K562 (cell line): ENCODE data around the gene AMBRA1. TPM values are rescaled to one million over a fixed set of nuclear protein-coding genes. Genes with fewer than 3 reads are reported as not detected.
A peak's percentile ranks its signal among the peaks of the same experiment; 100 is the strongest.

Experiments used
- ASH1L ChIP-seq: fragments of 450-650 bp; IDR thresholded peaks from 2 replicates; pipeline ENCODE4 v1.6.1; 2018; ENCODE audit warnings: borderline replicate concordance, mild to moderate bottlenecking, low read depth; ENCODE audit not compliant: partially characterized antibody
- FUS ChIP-seq: fragments of 200-400 bp; formaldehyde crosslinking; optimal IDR thresholded peaks from 2 replicates; pipeline ENCODE3; 2017; ENCODE audit warnings: low read depth, low read length
- GABPB1 ChIP-seq: sonication (generic); formaldehyde crosslinking; IDR thresholded peaks from 2 replicates; pipeline ENCODE4 v1.8.0; 2022; ENCODE audit warnings: mild to moderate bottlenecking, missing genetic modification reagents
- IRF2 ChIP-seq: sonication (generic); formaldehyde crosslinking; IDR thresholded peaks from 2 replicates; pipeline ENCODE4 v1.8.1; 2022; ENCODE audit warnings: mild to moderate bottlenecking, missing genetic modification reagents
- KLF1 ChIP-seq: fragments of 450-650 bp; IDR thresholded peaks from 2 replicates; pipeline ENCODE4 v1.6.1; 2016; ENCODE audit warnings: missing genetic modification characterization, missing compliant biosample characterization
- L3MBTL2 ChIP-seq: fragments of 450-650 bp; IDR thresholded peaks from 2 replicates; pipeline ENCODE4 v1.6.1; 2016; ENCODE audit warnings: mild to moderate bottlenecking, moderate library complexity
- MCM2 ChIP-seq: fragments of 450-650 bp; IDR thresholded peaks from 2 replicates; pipeline ENCODE4 v1.6.1; 2017; ENCODE audit warnings: low read depth, mild to moderate bottlenecking
- MLX ChIP-seq, 2 experiments: fragments of 450-650 bp in 1 of 2; sonication (generic) in 1 of 2; formaldehyde crosslinking; conservative IDR thresholded peaks; 2 replicates each; pipeline versions ENCODE4 v1.4.0 to v1.8.1; 2020 to 2022; ENCODE audit warnings: mild to moderate bottlenecking in 1 of 2, missing genetic modification reagents in 1 of 2
- NUFIP1 ChIP-seq: fragments of 450-650 bp; IDR thresholded peaks from 2 replicates; pipeline ENCODE4 v1.6.1; 2018; ENCODE audit not compliant: partially characterized antibody
- POLR2G ChIP-seq: fragments of 200-400 bp; formaldehyde crosslinking; IDR thresholded peaks from 2 replicates; pipeline ENCODE4 v1.6.1; 2017; ENCODE audit warnings: low read depth, mild to moderate bottlenecking, antibody characterized with exemption, low read length, moderate library complexity
- RBM25 ChIP-seq: fragments of 200-400 bp; formaldehyde crosslinking; IDR thresholded peaks from 2 replicates; pipeline ENCODE4 v1.6.1; 2018; ENCODE audit warnings: low read length, low read depth, moderate library complexity; ENCODE audit not compliant: severe bottlenecking
- TAF15 ChIP-seq: fragments of 200-400 bp; formaldehyde crosslinking; IDR thresholded peaks from 2 replicates; pipeline ENCODE4 v1.6.1; 2017; ENCODE audit warnings: mild to moderate bottlenecking, low read depth, low read length, moderate library complexity
- U2AF1 ChIP-seq: fragments of 200-400 bp; formaldehyde crosslinking; optimal IDR thresholded peaks from 2 replicates; pipeline ENCODE3; 2017; ENCODE audit warnings: mild to moderate bottlenecking, low read depth, low read length, moderate library complexity
- ZBTB12 ChIP-seq: fragments of 250-450 bp; sonication (Bioruptor Pico); IDR thresholded peaks from 2 replicates; pipeline ENCODE4 v1.4.0; 2020
- ZNF134 ChIP-seq: fragments of 250-450 bp; sonication (Bioruptor Pico); conservative IDR thresholded peaks from 2 replicates; pipeline ENCODE4 v1.4.0; 2020
- ZNF140 ChIP-seq: fragments of 250-450 bp; sonication (Bioruptor Pico); IDR thresholded peaks from 2 replicates; pipeline ENCODE4 v1.8.0; 2021; ENCODE audit warnings: moderate library complexity, mild to moderate bottlenecking, inconsistent platforms
- ZNF354B ChIP-seq: fragments of 250-450 bp; sonication (Bioruptor Pico); IDR thresholded peaks from 2 replicates; pipeline ENCODE4 v1.4.0; 2020
- ZNF644 ChIP-seq: fragments of 200-800 bp; sonication (Bioruptor generic); IDR thresholded peaks from 2 replicates; pipeline ENCODE4 v1.6.1; 2016; ENCODE audit warnings: low read depth, missing genetic modification characterization, missing compliant biosample characterization
- polyA plus RNA-seq, 8 experiments: library from polyadenylated mRNA; depleted of rRNA in 4 of 8; stranded (reverse) in 5 of 8; unstranded in 3 of 8; fragments of >200 nt; fragmentation: Nextera tagmentation in 2 of 8; fragmentation: Illumina TruSeq in 1 of 8; extraction: Ambion mirVana in 2 of 8; extraction: Trizol in 1 of 8; gene quantifications; 2 replicates each; pipeline versions ENCODE4 v1.2.1 to v1.2.3, GENCODE V29; 2011 to 2014; ENCODE audit warnings: inconsistent platforms in 1 of 8, missing spikeins in 1 of 8
- total RNA-seq, 7 experiments: library from RNA; depleted of rRNA in 6 of 7; stranded (reverse); fragments of >200 nt in 6 of 7; fragmentation: Illumina TruSeq in 2 of 7; extraction: Trizol in 2 of 7; gene quantifications; 2 replicates each; pipeline versions ENCODE4 v1.2.1 to v1.2.3, GENCODE V29; 2011 to 2021; ENCODE audit warnings: low replicate concordance in 1 of 7
- TF ChIP-seq, protein P1 (sequence below): fragments of 250-450 bp; sonication (Bioruptor Pico); IDR thresholded peaks from 2 replicates; pipeline ENCODE4 v1.5.1; 2021; ENCODE audit warnings: mild to moderate bottlenecking
- TF ChIP-seq, protein P2 (sequence below): sonication (generic); formaldehyde crosslinking; IDR thresholded peaks from 2 replicates; pipeline ENCODE4 v1.8.0; 2022; ENCODE audit warnings: mild to moderate bottlenecking, missing genetic modification reagents

The AMBRA1 gene
- total and polyA plus RNA-seq, 9 of the 15 experiments (the other 6 are each of a cell fraction or from before 2014, with no cell fraction given) = 0.15 to 24.5 (median 13.0) TPM

- no peak for TF ChIP-seq RBM25
- TF ChIP-seq TAF15 = no peak
- TF ChIP-seq ZNF354B = no peak
- peak; percentile 82 for TF ChIP-seq GABPB1
- TF ChIP-seq KLF1 (tag) = peak; percentile 66; the same call in 1 of the 2 replicates
- peak; percentile 89 for TF ChIP-seq POLR2G
- no peak for TF ChIP-seq NUFIP1
- no peak for TF ChIP-seq IRF2
- no peak for TF ChIP-seq ZNF134
- TF ChIP-seq, protein P1, sequence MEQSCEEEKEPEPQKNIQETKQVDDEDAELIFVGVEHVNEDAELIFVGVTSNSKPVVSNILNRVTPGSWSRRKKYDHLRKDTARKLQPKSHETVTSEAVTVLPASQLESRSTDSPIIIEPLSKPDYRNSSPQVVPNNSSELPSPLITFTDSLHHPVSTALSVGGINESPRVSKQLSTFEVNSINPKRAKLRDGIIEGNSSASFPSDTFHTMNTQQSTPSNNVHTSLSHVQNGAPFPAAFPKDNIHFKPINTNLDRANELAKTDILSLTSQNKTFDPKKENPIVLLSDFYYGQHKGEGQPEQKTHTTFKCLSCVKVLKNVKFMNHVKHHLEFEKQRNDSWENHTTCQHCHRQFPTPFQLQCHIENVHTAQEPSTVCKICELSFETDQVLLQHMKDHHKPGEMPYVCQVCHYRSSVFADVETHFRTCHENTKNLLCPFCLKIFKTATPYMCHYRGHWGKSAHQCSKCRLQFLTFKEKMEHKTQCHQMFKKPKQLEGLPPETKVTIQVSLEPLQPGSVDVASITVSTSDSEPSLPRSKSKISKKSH = no peak
- TF ChIP-seq, protein P2, sequence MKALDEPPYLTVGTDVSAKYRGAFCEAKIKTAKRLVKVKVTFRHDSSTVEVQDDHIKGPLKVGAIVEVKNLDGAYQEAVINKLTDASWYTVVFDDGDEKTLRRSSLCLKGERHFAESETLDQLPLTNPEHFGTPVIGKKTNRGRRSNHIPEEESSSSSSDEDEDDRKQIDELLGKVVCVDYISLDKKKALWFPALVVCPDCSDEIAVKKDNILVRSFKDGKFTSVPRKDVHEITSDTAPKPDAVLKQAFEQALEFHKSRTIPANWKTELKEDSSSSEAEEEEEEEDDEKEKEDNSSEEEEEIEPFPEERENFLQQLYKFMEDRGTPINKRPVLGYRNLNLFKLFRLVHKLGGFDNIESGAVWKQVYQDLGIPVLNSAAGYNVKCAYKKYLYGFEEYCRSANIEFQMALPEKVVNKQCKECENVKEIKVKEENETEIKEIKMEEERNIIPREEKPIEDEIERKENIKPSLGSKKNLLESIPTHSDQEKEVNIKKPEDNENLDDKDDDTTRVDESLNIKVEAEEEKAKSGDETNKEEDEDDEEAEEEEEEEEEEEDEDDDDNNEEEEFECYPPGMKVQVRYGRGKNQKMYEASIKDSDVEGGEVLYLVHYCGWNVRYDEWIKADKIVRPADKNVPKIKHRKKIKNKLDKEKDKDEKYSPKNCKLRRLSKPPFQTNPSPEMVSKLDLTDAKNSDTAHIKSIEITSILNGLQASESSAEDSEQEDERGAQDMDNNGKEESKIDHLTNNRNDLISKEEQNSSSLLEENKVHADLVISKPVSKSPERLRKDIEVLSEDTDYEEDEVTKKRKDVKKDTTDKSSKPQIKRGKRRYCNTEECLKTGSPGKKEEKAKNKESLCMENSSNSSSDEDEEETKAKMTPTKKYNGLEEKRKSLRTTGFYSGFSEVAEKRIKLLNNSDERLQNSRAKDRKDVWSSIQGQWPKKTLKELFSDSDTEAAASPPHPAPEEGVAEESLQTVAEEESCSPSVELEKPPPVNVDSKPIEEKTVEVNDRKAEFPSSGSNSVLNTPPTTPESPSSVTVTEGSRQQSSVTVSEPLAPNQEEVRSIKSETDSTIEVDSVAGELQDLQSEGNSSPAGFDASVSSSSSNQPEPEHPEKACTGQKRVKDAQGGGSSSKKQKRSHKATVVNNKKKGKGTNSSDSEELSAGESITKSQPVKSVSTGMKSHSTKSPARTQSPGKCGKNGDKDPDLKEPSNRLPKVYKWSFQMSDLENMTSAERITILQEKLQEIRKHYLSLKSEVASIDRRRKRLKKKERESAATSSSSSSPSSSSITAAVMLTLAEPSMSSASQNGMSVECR (CRISPR knock-in tag) = peak; percentile 73
- TF ChIP-seq U2AF1 = no peak
- TF ChIP-seq FUS = no peak
- peak; percentile 64 for TF ChIP-seq L3MBTL2
- TF ChIP-seq MLX (CRISPR knock-in tag; conservative IDR thresholded peaks at IDR 0.05) = no peak
- TF ChIP-seq ASH1L = no peak
- TF ChIP-seq ZBTB12 (CRISPR knock-in tag) = peak; percentile 69
- TF ChIP-seq ZNF140 (CRISPR knock-in tag) = no peak
- no peak for TF ChIP-seq ZNF644
- no peak for TF ChIP-seq MCM2
Measured at GRCh38 chr11:46617134-46617971, 23.5 kb upstream of the AMBRA1 start, which contains the start of the genes ATG13 and HARBI1 (continued).
